ENCODE measurements around the gene WDFY2. TPM values are rescaled to one million over a fixed set of nuclear protein-coding genes. Genes with fewer than 3 reads are reported as not detected.

WDFY2 gene
- total and polyA plus RNA-seq, 2 of the 8 experiments (the other 6 are each of a cell fraction or from before 2014, with no cell fraction given): 13.9 to 29.0 TPM

GRCh38 chr13:51738226-51738905 lies 154.1 kb downstream of the WDFY2 start (continued):
- no peak for TF ChIP-seq RNF2 (IDR thresholded peaks at IDR 0.05; ENCODE audit: borderline replicate concordance, low read depth, low read length, missing control alignments, poor library complexity, severe bottlenecking)
- no peak for TF ChIP-seq RXRA (IDR thresholded peaks at IDR 0.05; ENCODE audit: insufficient read depth, low read depth, low read length)
- TF ChIP-seq POU5F1 (IDR thresholded peaks at IDR 0.05; ENCODE audit: low read depth, low read length): no peak
- no peak for TF ChIP-seq NANOG (IDR thresholded peaks at IDR 0.05; ENCODE audit: insufficient read depth, low read depth, low read length, poor library complexity, severe bottlenecking)
- TF ChIP-seq SAP30 (IDR thresholded peaks at IDR 0.05; ENCODE audit: insufficient read depth, insufficient replicate concordance, low read length): no peak
- TF ChIP-seq CEBPB (IDR thresholded peaks at IDR 0.05; ENCODE audit: low read depth, low read length): no peak
- TF ChIP-seq CBX8 (IDR thresholded peaks at IDR 0.05; ENCODE audit: borderline replicate concordance, low read depth, low read length): no peak
- no peak for TF ChIP-seq POLR2A (IDR thresholded peaks at IDR 0.05; ENCODE audit: control extremely low read depth in 1 of 2, low read depth in 2 of 2, low read length in 2 of 2)

Data from H1 (cell line).